Smooth muscle cell of the coronary artery (primary cell): ENCODE measurements around the gene WNT7A. TPM values are rescaled to one million over a fixed set of nuclear protein-coding genes. Genes with fewer than 3 reads are reported as not detected.

Experiments used
- total RNA-seq: library from RNA; depleted of rRNA; stranded (reverse); fragments of >200 nt; gene quantifications from 2 replicates; pipeline ENCODE4 v1.2.3, GENCODE V29; 2014; ENCODE audit warnings: low replicate concordance

Gene WNT7A
- total RNA-seq = 0.60 TPM in 1 of 2 replicates, not detected in the other

DNA sequence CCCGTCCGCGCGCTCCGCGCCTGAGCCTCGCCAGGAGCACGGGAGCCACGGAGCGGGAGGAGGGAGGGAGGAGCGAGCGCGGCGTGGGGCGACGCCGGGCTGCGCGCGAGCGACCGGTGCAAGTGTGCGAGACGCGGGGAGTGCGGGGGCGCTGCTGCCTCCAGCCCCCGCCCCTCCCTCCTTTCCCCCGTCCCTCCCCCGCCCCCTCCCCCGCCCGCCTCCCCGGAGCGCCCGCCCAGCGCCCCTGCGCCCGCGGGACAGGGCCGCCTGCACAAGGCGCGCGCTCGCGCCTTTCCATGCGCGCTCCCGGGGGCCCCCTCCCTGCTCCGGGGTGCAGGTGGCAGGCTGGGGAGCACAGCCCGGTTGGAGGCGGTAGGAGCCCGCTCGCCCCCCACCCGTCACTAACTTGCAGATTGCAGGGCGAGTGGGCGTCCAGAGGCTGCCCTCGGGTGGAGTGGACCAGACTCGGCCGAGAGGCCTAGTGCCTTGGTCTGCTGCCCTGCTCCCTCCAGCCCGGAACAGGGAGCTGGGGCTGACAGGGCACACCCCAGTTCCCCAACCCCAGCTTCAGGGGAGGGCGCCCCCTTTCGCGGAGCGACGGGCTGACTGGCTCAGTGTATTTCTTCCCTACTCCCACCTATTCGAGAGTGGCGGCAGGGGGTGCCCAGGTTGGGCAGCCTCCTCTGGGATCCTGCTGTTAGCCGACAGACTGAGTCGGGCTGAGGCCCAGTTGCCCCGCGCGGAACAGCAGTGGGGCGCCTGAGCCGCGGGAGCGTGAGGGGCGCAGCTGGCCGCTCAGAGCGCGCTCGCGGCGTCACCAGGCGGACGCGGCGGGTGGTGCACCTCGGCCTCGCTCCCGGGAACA is at the start of gene WNT7A:
Gene WNT7A, minus strand, starts transcription at position 126 of the 865 bp plus-strand sequence. CDS start 255 bp downstream, outside the sequence.

Other genes starting within 250 kb of the WNT7A start
- gene CHCHD4, start 244.8 kb upstream of the WNT7A start, total RNA-seq = 9.9 and 10.3 TPM in 2 replicates
- gene TMEM43, start 245.0 kb upstream of the WNT7A start, total RNA-seq = 69.0 and 72.2 TPM in 2 replicates